Limb (tissue), 2 donors: ENCODE results near the gene CYP2J2.
"Not testable (repeated sequence)": the region's sequence is repeated elsewhere in the genome, so short reads cannot be mapped to it uniquely, and the experiment has no call there.

Experiments
- DNase-seq, 2 donors: peaks; one replicate each; pipeline ENCODE4 v3.0.0-alpha.2; 2016; ENCODE audit errors: extremely low spot score in 2 of 2

Gene CYP2J2

GRCh38 chr1:59926381-59927123 lies at the start of gene CYP2J2:
Gene CYP2J2, minus strand, starts transcription at chr1:59926773. Its CDS starts 27 bp downstream, at chr1:59926746.
- DNase-seq = peak in 1 of 2 donors; percentile 65

DNA sequence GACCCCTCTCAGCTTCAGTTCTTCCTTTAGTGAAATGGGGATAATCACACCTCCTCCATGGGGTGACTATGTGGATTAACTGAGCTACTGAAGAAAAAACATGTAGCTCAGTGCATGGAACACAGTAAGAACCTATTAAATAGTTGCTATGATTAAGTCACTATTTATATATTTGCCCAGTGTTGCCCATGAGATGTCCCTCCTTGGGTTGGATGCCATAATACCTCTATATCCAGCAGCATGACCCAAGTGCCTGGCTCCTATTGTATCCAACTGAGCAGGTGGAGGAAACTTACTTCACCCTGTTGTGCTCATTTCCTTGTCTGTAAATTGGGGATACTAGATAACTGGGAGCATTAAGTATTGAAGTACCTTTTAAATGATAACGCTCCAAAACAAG lies 47.1 kb upstream of the CYP2J2 start:
- no peak for DNase-seq

- peak; percentile 62 to 76 for DNase-seq
Measured at GRCh38 chr1:59972216-59972927, 45.8 kb upstream of the CYP2J2 start.

- peak; percentile 85 to 90 for DNase-seq
Measured at GRCh38 chr1:59971464-59971911, 44.9 kb upstream of the CYP2J2 start.

DNA sequence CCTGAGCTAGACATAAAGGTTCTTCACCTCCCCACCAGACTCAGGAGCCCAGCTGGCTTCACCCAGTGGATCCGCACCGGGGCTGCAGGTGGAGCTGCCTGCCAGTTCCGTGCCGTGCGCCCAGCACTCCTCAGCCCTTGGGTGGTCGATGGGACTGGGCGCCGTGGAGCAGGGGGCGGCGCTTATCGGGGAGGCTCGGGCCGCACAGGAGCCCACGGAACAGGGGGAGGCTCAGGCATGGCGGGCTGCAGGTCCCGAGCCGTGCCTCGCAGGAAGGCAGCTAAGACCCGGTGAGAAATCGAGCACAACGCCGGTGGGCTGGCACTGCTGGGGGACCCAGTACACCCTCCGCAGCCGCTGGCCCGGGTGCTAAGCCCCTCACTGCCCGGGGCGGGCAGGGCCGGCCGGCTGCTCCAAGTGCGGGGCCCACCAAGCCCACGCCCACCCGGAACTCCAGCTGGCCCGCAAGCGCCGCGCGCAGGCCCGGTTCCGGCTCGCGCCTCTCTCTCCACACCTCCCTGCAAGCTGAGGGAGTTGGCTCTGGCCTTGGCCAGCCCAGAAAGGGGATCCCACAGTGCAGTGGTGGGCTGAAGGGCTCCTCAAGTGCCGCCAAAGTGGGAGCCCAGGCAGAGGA lies 43.1 kb upstream of the CYP2J2 start:
- not testable (repeated sequence) for DNase-seq

GRCh38 chr1:59968746-59969145 lies 42.2 kb upstream of the CYP2J2 start:
- not testable (repeated sequence) for DNase-seq

GRCh38 chr1:59967780-59968179 lies 41.2 kb upstream of the CYP2J2 start:
- no peak for DNase-seq

DNA sequence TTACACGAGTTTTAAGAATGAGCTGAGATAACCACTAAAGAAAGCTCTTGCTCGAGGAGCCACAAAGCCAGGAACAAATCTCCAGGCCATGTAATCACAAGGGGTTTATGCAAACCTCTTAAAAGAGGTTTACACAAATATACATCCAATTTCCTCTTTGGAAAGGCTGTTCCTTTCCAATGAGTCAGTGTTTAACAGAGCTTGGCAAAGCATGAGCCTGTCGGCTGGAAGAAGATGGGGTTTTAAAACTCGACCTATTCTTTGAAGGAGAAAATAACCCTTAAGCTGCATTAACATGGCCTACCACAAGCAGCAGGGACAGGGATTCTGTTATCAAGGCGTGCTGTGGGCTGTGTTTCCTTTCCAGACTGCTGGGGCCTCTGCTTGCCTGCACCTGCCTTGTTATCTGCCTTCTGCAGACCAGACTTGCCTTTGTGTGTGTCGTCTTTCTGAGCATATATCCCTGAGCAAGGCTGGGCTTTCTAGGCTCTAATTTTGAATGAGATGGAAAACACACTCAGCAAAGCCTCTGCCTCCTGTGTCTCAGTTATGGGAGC lies 40.6 kb upstream of the CYP2J2 start:
- DNase-seq = peak in 1 of 2 donors; percentile 46

DNA sequence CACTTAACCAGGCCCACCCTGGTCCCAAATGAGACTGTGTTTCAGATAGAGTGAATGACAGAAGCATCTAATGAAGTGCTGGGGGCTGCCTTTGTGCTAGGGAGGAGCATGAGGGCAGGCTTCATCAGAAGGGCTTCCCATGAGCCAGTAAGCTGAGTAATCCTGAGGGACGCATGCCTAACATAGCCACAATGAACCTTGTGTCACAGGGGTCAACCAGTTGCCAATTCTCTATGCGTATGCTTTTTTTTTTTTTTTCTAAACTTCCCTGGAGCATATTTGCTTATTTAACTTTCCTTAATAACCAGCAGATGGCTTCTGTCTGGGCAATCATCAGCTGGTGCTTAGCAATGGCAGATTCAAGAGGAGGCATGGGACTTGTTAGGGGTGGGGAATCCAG lies 25.5 kb upstream of the CYP2J2 start:
- no peak for DNase-seq

DNA sequence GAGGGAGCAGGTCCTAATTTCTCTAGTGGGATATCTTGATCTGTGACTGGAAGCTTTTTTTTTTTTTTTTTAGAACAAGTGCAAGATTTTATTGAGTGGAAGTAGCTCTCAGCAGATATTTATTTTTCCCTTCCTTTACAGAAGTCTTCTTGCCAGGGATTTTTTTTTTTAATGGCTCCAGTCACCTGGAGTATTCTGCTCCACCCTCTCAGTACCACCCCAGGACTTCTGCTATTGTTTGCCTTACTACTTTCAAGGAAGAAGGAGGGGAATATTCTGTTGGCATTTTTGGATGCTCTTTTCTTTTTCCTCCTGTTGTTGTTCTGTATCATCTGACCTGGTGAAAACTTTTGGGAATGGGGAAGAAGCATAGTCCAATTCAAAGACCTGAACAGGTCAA lies 23.1 kb upstream of the CYP2J2 start:
- DNase-seq = no peak

GRCh38 chr1:59948990-59949389 lies 22.4 kb upstream of the CYP2J2 start:
- no peak for DNase-seq

DNA sequence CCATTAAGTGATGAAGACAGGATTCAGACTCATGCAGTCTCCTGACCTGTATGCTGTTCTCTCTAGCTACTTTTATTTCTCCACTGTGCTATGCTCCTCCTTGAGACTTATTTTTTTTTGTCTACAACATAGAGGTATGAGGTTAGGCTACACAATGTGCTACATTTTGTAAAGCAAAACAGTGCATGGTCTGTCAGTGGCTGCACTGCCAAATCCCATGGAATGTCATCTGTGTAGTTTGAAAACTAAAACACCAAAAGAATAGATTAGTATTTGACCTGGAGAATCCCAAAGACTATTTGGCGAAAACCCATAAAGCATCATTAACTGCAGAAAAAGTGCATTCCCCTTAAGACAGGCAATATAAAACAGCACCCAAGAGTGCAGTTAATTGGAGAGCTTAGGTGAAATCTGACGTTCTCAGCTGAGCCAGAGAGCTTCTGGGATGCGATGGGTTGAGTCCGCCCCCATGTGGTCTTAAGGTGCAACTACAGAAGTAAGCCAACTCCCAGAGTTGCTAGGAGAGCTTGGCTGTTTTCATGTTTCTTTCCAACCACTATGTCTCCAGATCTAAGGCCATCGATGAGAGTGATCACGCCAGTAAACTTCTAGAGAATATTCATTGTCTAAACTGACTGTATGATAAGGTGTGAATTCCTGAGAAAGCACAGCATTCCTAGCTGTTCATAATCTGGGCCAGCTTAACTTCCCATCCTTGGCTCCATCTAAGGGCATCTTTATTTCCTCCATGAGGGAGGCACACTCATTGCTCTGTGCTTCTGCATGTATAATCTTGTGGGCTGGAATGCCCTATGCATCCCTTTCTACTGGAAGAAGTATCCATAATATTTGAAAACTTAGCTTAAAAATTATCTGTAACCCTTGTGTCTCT lies 20.7 kb upstream of the CYP2J2 start:
- peak; percentile 65 to 76 for DNase-seq

- no peak for DNase-seq
Measured at GRCh38 chr1:59945790-59946189, 19.2 kb upstream of the CYP2J2 start.

DNA sequence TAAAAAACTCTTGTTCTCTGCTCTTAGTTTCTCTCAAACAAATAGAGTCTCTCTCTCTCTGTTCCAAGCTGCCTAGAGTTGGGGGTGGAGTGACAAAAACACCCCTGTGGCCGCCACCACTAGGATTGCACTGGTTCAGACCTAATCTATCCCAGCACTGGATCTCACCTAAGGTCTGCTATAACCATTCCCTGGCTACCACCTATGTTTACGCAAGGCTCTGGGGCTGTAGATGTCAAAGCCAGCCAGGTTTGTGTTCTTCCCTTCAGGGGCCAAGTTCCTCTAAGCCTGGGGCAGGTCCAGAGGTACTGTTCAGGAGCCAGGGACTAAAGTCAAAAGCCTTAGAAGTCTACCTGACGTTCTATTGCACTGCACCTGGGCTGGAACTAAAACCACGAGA lies 12.8 kb upstream of the CYP2J2 start:
- DNase-seq = no peak

DNA sequence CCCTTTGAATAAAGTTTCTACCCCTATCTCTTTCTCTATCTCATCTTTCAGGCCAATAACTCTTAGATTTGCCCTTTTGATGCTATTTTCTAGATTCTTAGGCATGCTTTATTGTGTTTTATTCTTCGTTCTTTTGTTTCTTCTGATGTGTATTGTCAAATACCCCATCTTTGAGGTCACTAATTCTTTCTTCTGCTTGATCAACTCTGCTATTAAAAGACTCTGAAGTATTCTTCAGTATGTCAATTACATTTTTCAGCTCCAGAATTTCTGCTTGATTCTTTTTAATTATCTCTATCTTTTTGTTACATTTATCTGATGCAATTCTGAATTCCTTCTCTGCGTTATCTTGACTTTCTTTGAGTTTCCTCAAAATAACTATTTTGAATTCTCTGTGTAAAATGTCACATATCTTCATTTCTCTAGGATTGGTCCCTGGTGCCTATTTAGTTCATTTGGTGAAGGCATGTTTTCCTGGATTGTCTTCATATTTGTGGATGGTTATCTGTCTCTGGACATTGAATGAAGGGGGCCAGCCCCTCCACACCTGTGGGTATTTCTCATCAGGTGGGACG lies 11.2 kb upstream of the CYP2J2 start:
- no peak for DNase-seq

- no peak for DNase-seq
Measured at GRCh38 chr1:59936358-59936821, 9.8 kb upstream of the CYP2J2 start.

GRCh38 chr1:59928996-59929395 lies 2.4 kb upstream of the CYP2J2 start:
- DNase-seq = no peak

GRCh38 chr1:59927213-59927612 lies 640 bp upstream of the CYP2J2 start:
- DNase-seq = no peak

- DNase-seq = no peak
Measured at GRCh38 chr1:59924653-59925052, 1.9 kb downstream of the CYP2J2 start.

GRCh38 chr1:59921258-59921899 lies 5.2 kb downstream of the CYP2J2 start:
- not testable (repeated sequence) for DNase-seq
